Parathyroid adenoma (tissue), 2 donors: ENCODE measurements around the gene MRPL49.

Source experiments
- H2AFZ ChIP-seq: fragments of 300-600 bp; sonication (generic); one replicate; pipeline ENCODE4 v1.7.0; 2017; ENCODE audit warnings: antibody characterized with exemption, mild to moderate bottlenecking
- H3K27ac ChIP-seq: fragments of 300-600 bp; sonication (generic); one replicate; pipeline ENCODE4 v1.7.0; 2017
- H3K27me3 ChIP-seq: fragments of 300-600 bp; sonication (generic); one replicate; pipeline ENCODE4 v1.7.0; 2017; ENCODE audit warnings: low read length; ENCODE audit not compliant: control insufficient read depth, insufficient read depth
- H3K36me3 ChIP-seq: fragments of 300-600 bp; sonication (generic); one replicate; pipeline ENCODE4 v1.7.0; 2017; ENCODE audit warnings: low read length; ENCODE audit not compliant: control insufficient read depth, insufficient read depth
- H3K4me1 ChIP-seq: fragments of 300-600 bp; sonication (generic); one replicate; pipeline ENCODE4 v1.7.0; 2017; ENCODE audit warnings: control low read depth
- H3K4me2 ChIP-seq: fragments of 300-600 bp; sonication (generic); one replicate; pipeline ENCODE4 v1.7.0; 2017; ENCODE audit warnings: low read length
- H3K4me3 ChIP-seq: fragments of 300-600 bp; sonication (generic); one replicate; pipeline ENCODE4 v1.7.0; 2017; ENCODE audit warnings: low read depth, low read length
- H3K79me2 ChIP-seq: fragments of 300-600 bp; sonication (generic); one replicate; pipeline ENCODE4 v1.7.0; 2017; ENCODE audit warnings: control low read depth
- H3K9ac ChIP-seq: fragments of 300-600 bp; sonication (generic); one replicate; pipeline ENCODE4 v1.7.0; 2017; ENCODE audit warnings: mild to moderate bottlenecking
- H3K9me3 ChIP-seq: fragments of 300-600 bp; sonication (generic); one replicate; pipeline ENCODE4 v1.7.0; 2017; ENCODE audit warnings: low read length; ENCODE audit not compliant: control insufficient read depth
- TF ChIP-seq, protein P1 (sequence below): fragments of 300-600 bp; sonication (generic); IDR thresholded peaks from one replicate; pipeline ENCODE4 v1.7.0; 2017; ENCODE audit warnings: antibody characterized with exemption, mild to moderate bottlenecking
- donor health status: primary hyperparathyroidism.

The MRPL49 gene

DNA sequence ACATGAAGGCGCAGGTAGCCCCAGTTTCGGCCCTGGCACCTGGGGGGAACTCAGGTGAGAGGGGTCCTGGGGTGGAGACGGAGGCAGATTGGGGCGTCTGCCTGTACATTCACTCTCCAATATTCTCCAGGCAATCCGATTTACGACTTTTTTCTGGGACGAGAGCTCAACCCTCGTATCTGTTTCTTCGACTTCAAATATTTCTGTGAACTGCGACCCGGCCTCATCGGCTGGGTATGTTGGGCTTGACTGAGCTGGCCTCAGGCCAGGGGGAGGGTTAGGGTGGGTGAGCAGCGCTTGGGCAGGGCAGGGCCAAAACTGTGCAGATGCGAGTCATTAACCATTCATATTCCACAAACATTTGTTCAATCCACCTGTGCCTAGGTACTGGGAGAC, 8.8 kb upstream of the MRPL49 start:
- Histone ChIP-seq H3K9me3 (no peaks in the 10 kb centered on the region), H2AFZ (peak overlapping the region; percentile 70), H3K36me3 (no peaks in the 10 kb centered on the region), H3K9ac (no peak overlapping the region), H3K79me2 (peaks cover 2% of the 10 kb centered on the region), H3K4me2 (peak overlapping the region; percentile 84), H3K4me1 (peaks cover 5% of the 10 kb centered on the region), H3K27ac (peak overlapping the region; percentile 69), H3K4me3 (peak overlapping the region; percentile 68), H3K27me3 (no peaks in the 10 kb centered on the region)
- TF ChIP-seq, protein P1, sequence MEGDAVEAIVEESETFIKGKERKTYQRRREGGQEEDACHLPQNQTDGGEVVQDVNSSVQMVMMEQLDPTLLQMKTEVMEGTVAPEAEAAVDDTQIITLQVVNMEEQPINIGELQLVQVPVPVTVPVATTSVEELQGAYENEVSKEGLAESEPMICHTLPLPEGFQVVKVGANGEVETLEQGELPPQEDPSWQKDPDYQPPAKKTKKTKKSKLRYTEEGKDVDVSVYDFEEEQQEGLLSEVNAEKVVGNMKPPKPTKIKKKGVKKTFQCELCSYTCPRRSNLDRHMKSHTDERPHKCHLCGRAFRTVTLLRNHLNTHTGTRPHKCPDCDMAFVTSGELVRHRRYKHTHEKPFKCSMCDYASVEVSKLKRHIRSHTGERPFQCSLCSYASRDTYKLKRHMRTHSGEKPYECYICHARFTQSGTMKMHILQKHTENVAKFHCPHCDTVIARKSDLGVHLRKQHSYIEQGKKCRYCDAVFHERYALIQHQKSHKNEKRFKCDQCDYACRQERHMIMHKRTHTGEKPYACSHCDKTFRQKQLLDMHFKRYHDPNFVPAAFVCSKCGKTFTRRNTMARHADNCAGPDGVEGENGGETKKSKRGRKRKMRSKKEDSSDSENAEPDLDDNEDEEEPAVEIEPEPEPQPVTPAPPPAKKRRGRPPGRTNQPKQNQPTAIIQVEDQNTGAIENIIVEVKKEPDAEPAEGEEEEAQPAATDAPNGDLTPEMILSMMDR: no peak

DNA sequence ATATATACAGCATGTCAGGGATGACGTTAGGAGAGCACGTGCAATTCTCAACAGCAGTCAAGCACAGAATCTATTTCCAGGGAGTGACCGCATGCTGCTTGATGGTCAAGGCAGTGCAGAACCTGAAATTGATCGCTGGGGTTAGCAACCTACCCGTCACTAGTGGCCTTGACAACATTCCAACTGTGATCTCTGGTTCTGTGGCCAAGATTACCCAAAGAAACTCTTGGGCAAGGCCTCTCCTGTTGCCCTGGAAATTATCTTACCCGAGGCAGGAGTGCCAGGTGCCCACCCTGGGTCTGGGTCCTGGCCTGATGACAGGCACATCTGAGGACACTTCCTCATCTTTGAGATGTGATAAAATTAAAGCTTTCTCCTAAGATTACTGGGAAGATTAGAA, 8.3 kb upstream of the MRPL49 start:
- Histone ChIP-seq H3K36me3 (no peaks in the 10 kb centered on the region), H3K27me3 (no peaks in the 10 kb centered on the region), H3K9ac (no peak overlapping the region), H3K4me1 (peaks cover 5% of the 10 kb centered on the region), H3K79me2 (peaks cover 2% of the 10 kb centered on the region), H3K9me3 (no peaks in the 10 kb centered on the region), H3K4me2 (peak overlapping the region; percentile 84), H3K4me3 (no peak overlapping the region), H3K27ac (no peak overlapping the region), H2AFZ (no peak overlapping the region)
- TF ChIP-seq, protein P1: no peak

DNA sequence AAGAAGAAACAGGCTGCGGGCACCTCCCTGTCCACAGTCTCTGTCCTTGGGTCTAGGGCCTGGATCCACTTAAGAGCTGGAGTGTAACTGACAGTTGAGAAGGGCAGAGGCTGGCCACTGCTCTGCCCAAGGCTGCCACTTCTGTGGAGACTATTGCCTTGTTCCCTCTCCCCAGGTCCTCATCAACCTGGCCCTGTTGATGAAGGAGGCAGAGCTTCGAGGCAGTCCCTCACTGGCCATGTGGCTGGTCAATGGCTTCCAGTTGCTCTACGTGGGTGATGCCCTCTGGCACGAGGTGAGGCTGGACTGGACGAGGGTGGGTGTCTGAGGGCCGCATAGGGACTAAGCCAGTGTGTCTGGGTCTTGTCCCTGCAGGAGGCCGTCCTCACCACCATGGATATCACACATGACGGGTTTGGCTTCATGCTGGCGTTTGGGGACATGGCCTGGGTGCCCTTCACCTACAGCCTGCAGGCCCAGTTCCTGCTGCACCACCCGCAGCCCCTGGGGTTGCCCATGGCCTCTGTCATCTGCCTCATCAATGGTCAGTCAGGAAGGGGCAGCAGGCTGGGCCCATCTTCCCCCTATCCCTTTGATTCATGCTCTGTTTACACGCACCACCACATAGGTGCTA, 7.5 kb upstream of the MRPL49 start:
- no peak overlapping the region for H2AFZ ChIP-seq
- peaks cover 2% of the 10 kb centered on the region for H3K79me2 ChIP-seq
- no peaks in the 10 kb centered on the region for H3K27me3 ChIP-seq
- H3K9me3 ChIP-seq: no peaks in the 10 kb centered on the region
- H3K4me2 ChIP-seq: no peak overlapping the region
- H3K4me3 ChIP-seq: no peak overlapping the region
- H3K27ac ChIP-seq: no peak overlapping the region
- peaks cover 5% of the 10 kb centered on the region for H3K4me1 ChIP-seq
- no peak overlapping the region for H3K9ac ChIP-seq
- TF ChIP-seq, protein P1: no peak
- no peaks in the 10 kb centered on the region for H3K36me3 ChIP-seq

DNA sequence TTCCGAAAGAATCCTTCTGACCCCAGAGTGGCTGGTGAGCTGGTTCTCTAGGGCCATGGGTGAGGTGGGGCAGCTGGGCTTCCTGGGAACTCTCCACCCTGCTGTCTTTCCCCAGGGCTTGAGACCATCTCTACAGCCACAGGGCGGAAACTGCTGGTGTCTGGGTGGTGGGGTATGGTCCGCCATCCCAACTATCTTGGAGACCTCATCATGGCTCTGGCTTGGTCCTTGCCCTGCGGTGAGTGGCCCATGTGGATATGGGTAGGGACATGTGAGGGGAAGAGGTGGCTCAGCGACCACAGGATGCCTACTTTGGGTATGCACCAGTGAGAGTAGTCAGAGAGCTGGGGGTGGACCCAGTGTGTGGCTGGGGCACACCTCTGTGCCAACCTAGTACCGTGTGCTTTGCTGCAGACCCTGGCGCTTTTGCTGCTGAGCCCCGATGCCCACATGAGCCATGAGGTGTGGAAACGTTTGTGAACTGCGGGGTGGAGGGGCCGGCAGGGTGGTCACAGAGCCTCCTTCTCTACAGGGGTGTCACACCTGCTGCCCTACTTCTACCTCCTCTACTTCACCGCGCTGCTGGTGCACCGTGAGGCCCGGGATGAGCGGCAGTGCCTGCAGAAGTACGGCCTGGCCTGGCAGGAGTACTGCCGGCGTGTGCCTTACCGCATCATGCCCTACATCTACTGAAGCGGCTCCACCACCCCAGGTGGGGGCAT, 6.6 kb upstream of the MRPL49 start:
- TF ChIP-seq, protein P1: no peak
- Histone ChIP-seq H3K4me1 (peaks cover 5% of the 10 kb centered on the region), H3K27ac (no peak overlapping the region)

More for the DNA sequence above, 6.6 kb upstream of the MRPL49 start:
- Histone ChIP-seq H3K27me3 (no peaks in the 10 kb centered on the region), H2AFZ (no peak overlapping the region), H3K9ac (no peak overlapping the region), H3K79me2 (peaks cover 2% of the 10 kb centered on the region), H3K4me2 (peak overlapping the region; percentile 79), H3K36me3 (no peaks in the 10 kb centered on the region), H3K9me3 (no peaks in the 10 kb centered on the region), H3K4me3 (no peak overlapping the region)
